NB4 (cell line): ENCODE data around the gene SLC2A2.

Source experiments
- POLR2A ChIP-seq: IDR thresholded peaks from 2 replicates; pipeline ENCODE4 v1.6.1; 2011; ENCODE audit warnings: mild to moderate bottlenecking; ENCODE audit not compliant: insufficient read length; ENCODE audit errors: extremely low read depth
- TF ChIP-seq, protein P1 (sequence below): IDR thresholded peaks from 2 replicates; pipeline ENCODE4 v1.6.1; 2011; ENCODE audit warnings: low read depth, low read length
- TF ChIP-seq, protein P2 (sequence below): IDR thresholded peaks from one replicate; pipeline ENCODE4 v1.5.1; 2012; ENCODE audit warnings: low read depth, low read length

DNA sequence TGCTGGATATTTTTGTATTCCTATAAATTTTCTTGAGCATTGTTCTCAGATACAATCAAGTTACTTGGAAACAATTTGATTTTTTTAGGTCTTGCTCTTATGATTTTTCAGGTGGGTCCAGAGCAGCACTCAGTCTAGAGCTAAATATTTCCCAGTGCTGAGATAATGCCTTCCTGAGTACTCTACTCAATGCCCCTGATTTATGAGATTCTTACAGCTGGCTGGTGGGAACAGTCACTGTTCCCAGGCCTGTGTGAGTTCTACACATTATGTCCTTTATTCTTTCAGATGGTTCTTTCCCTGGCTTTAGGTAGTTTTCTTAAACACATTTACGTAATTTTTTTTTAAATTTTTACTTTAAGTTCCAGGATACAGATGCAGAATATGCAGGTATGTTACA is 67.1 kb downstream of the SLC2A2 start:
- TF ChIP-seq, protein P1, sequence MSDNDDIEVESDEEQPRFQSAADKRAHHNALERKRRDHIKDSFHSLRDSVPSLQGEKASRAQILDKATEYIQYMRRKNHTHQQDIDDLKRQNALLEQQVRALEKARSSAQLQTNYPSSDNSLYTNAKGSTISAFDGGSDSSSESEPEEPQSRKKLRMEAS: no peak
- TF ChIP-seq, protein P2, sequence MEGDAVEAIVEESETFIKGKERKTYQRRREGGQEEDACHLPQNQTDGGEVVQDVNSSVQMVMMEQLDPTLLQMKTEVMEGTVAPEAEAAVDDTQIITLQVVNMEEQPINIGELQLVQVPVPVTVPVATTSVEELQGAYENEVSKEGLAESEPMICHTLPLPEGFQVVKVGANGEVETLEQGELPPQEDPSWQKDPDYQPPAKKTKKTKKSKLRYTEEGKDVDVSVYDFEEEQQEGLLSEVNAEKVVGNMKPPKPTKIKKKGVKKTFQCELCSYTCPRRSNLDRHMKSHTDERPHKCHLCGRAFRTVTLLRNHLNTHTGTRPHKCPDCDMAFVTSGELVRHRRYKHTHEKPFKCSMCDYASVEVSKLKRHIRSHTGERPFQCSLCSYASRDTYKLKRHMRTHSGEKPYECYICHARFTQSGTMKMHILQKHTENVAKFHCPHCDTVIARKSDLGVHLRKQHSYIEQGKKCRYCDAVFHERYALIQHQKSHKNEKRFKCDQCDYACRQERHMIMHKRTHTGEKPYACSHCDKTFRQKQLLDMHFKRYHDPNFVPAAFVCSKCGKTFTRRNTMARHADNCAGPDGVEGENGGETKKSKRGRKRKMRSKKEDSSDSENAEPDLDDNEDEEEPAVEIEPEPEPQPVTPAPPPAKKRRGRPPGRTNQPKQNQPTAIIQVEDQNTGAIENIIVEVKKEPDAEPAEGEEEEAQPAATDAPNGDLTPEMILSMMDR: no peak
- TF ChIP-seq POLR2A: no peak
